GM12865 (cell line): ENCODE measurements around the gene AKR1C4.
"Not testable (repeated sequence)": the region's sequence is repeated elsewhere in the genome, so short reads cannot be mapped to it uniquely, and the experiment has no call there.

Experiments
- DNase-seq: peaks from one replicate; pipeline ENCODE4 v3.0.0; 2010; ENCODE audit warnings: low read depth
- H3K4me3 ChIP-seq: 2 replicates; pipeline ENCODE4 v1.5.1; 2011; ENCODE audit warnings: mild to moderate bottlenecking, low read depth, low read length, control low read depth
- CTCF ChIP-seq: IDR thresholded peaks from 2 replicates; pipeline ENCODE4 v1.5.1; 2011; ENCODE audit warnings: low read length, control low read depth, low read depth, inconsistent platforms; ENCODE audit not compliant: insufficient read depth; ENCODE audit errors: missing control alignments

The AKR1C4 gene

GRCh38 chr10:5229019-5229418 lies 32.4 kb downstream of the AKR1C4 start:
- no peak for DNase-seq
- no peak overlapping the region for H3K4me3 ChIP-seq
- TF ChIP-seq CTCF = no peak

GRCh38 chr10:5233324-5233723 lies 36.7 kb downstream of the AKR1C4 start:
- DNase-seq = no peak
- H3K4me3 ChIP-seq = no peak overlapping the region
- no peak for TF ChIP-seq CTCF

GRCh38 chr10:5234106-5234860 lies 37.6 kb downstream of the AKR1C4 start:
- no peak overlapping the region for H3K4me3 ChIP-seq
- no peak for DNase-seq
- no peak for TF ChIP-seq CTCF

GRCh38 chr10:5237541-5237940 lies 40.9 kb downstream of the AKR1C4 start:
- not testable (repeated sequence) for DNase-seq, H3K4me3 ChIP-seq

- DNase-seq = no peak
- TF ChIP-seq CTCF = no peak
- H3K4me3 ChIP-seq = no peak overlapping the region
Measured at GRCh38 chr10:5242585-5242984, 45.9 kb downstream of the AKR1C4 start.

- no peak overlapping the region for H3K4me3 ChIP-seq
- TF ChIP-seq CTCF = no peak
- DNase-seq = no peak
Measured at GRCh38 chr10:5243521-5243987, 46.9 kb downstream of the AKR1C4 start.

- H3K4me3 ChIP-seq = no peak overlapping the region
- no peak for DNase-seq
- TF ChIP-seq CTCF = no peak
Measured at GRCh38 chr10:5252177-5253037, 55.8 kb downstream of the AKR1C4 start.
